Panc1 (cell line): ENCODE data around the gene TMEM156.

ENCODE experiments used
- POLR2AphosphoS5 ChIP-seq: IDR thresholded peaks from 2 replicates; pipeline ENCODE4 v1.6.1; 2012; ENCODE audit warnings: mild to moderate bottlenecking, low read depth, low read length, moderate library complexity
- TF ChIP-seq, protein P1 (sequence below): fragments of 450-650 bp; IDR thresholded peaks from 2 replicates; pipeline ENCODE4 v1.5.1; 2017; ENCODE audit warnings: mild to moderate bottlenecking
- TF ChIP-seq, protein P2 (sequence below), 2 experiments: IDR thresholded peaks; 2 replicates each; pipeline ENCODE4 v1.6.1; 2011 to 2012; ENCODE audit warnings: low read depth in 2 of 2, control low read depth in 1 of 2, low read length in 1 of 2, mild to moderate bottlenecking in 1 of 2, moderate library complexity in 1 of 2; ENCODE audit not compliant: insufficient read depth in 1 of 2

DNA sequence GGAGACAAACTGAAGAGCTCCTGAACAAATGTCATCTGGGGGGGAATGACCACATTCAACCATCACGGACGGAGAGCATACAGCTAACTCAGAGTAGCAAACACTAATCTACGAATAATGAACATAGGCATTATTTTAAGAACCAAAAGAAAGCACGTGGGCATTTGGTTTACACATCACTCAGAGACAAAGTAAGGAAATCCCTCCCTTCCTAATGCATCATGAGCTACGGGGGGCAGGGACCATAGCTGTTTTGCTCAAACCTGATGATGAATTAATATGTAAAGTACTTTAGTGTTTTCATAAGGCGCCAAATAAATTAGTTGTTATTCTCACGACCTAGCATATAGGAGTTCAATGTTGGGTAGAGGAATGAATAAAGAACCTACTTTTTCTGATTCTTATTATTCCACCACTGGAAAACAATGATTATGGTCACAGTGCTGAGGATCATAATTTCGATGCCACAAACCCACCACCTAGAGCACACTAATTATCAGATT lies 11.7 kb upstream of the TMEM156 start:
- TF ChIP-seq, protein P1, sequence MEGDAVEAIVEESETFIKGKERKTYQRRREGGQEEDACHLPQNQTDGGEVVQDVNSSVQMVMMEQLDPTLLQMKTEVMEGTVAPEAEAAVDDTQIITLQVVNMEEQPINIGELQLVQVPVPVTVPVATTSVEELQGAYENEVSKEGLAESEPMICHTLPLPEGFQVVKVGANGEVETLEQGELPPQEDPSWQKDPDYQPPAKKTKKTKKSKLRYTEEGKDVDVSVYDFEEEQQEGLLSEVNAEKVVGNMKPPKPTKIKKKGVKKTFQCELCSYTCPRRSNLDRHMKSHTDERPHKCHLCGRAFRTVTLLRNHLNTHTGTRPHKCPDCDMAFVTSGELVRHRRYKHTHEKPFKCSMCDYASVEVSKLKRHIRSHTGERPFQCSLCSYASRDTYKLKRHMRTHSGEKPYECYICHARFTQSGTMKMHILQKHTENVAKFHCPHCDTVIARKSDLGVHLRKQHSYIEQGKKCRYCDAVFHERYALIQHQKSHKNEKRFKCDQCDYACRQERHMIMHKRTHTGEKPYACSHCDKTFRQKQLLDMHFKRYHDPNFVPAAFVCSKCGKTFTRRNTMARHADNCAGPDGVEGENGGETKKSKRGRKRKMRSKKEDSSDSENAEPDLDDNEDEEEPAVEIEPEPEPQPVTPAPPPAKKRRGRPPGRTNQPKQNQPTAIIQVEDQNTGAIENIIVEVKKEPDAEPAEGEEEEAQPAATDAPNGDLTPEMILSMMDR = no peak
- TF ChIP-seq, protein P2, sequence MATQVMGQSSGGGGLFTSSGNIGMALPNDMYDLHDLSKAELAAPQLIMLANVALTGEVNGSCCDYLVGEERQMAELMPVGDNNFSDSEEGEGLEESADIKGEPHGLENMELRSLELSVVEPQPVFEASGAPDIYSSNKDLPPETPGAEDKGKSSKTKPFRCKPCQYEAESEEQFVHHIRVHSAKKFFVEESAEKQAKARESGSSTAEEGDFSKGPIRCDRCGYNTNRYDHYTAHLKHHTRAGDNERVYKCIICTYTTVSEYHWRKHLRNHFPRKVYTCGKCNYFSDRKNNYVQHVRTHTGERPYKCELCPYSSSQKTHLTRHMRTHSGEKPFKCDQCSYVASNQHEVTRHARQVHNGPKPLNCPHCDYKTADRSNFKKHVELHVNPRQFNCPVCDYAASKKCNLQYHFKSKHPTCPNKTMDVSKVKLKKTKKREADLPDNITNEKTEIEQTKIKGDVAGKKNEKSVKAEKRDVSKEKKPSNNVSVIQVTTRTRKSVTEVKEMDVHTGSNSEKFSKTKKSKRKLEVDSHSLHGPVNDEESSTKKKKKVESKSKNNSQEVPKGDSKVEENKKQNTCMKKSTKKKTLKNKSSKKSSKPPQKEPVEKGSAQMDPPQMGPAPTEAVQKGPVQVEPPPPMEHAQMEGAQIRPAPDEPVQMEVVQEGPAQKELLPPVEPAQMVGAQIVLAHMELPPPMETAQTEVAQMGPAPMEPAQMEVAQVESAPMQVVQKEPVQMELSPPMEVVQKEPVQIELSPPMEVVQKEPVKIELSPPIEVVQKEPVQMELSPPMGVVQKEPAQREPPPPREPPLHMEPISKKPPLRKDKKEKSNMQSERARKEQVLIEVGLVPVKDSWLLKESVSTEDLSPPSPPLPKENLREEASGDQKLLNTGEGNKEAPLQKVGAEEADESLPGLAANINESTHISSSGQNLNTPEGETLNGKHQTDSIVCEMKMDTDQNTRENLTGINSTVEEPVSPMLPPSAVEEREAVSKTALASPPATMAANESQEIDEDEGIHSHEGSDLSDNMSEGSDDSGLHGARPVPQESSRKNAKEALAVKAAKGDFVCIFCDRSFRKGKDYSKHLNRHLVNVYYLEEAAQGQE (IDR thresholded peaks at IDR 0.05; ENCODE audit: insufficient read depth in 1 of 2, low read depth in 2 of 2, low read length in 1 of 2) = no peak
- no peak; the same call in 1 of the 2 replicates for TF ChIP-seq POLR2AphosphoS5
